ENCODE measurements around the gene IL17RC.

Gene IL17RC

DNA sequence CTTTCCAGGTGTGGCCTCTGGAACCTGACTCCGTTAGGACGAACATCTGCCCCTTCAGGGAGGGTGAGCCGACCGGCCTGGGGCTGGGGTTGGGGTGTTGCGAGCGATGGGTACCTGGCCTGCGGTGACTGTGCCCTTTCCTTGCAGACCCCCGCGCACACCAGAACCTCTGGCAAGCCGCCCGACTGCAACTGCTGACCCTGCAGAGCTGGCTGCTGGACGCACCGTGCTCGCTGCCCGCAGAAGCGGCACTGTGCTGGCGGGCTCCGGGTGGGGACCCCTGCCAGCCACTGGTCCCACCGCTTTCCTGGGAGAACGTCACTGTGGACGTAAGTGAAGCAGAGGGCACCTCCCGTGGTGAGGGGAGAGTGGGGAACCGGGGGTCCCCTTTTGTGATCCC is 11.3 kb downstream of the IL17RC start:
- no peak for TF ChIP-seq CTCF (IDR thresholded peaks at IDR 0.05; ENCODE audit: low read depth, low read length)
- no peak for DNase-seq (ENCODE audit: extremely low read depth, low read depth)

- peak; percentile 7; the same call in 1 of the 2 replicates for TF ChIP-seq CTCF (IDR thresholded peaks at IDR 0.05; ENCODE audit: low read depth, low read length)
- DNase-seq (ENCODE audit: extremely low read depth, low read depth), result no peak
Observed at GRCh38 chr3:9930804-9931418, 14.0 kb downstream of the IL17RC start.

DNA sequence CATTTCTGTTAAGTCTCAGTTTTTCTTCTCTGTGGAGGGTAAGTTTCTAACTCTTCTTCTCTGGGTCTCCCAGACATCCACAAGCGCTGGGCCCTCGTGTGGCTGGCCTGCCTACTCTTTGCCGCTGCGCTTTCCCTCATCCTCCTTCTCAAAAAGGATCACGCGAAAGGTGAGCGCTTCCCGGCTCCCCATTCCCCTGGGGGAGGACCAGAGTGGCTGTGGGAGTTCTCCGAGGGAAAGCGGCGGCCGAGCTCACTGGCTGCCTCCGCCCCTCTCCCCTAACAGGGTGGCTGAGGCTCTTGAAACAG is 15.6 kb downstream of the IL17RC start:
- DNase-seq (ENCODE audit: extremely low read depth, low read depth), result no peak

GRCh38 chr3:9932843-9933560 is 16.1 kb downstream of the IL17RC start:
- DNase-seq (ENCODE audit: extremely low read depth, low read depth), result no peak
- peak; percentile 73 for TF ChIP-seq CTCF (IDR thresholded peaks at IDR 0.05; ENCODE audit: low read depth, low read length)

More for the DNA sequence above, 15.6 kb downstream of the IL17RC start:
- TF ChIP-seq CTCF (IDR thresholded peaks at IDR 0.05; ENCODE audit: low read depth, low read length), result no peak

- peak; percentile 76 for DNase-seq (ENCODE audit: extremely low read depth, low read depth)
- no peak for TF ChIP-seq CTCF (IDR thresholded peaks at IDR 0.05; ENCODE audit: low read depth, low read length)
Observed at GRCh38 chr3:9933561-9934234, 16.8 kb downstream of the IL17RC start, which contains the start of gene CRELD1. TSS of gene CRELD1 (plus strand) at chr3:9933834. CDS start at chr3:9934439, 605 bp downstream.

- DNase-seq (ENCODE audit: extremely low read depth, low read depth), result no peak
- peak; percentile 17 for TF ChIP-seq CTCF (IDR thresholded peaks at IDR 0.05; ENCODE audit: low read depth, low read length)
Observed at GRCh38 chr3:9934235-9934621, 17.3 kb downstream of the IL17RC start.

- no peak for TF ChIP-seq CTCF (IDR thresholded peaks at IDR 0.05; ENCODE audit: low read depth, low read length)
- no peak for DNase-seq (ENCODE audit: extremely low read depth, low read depth)
Observed at GRCh38 chr3:9934993-9935392, 18.1 kb downstream of the IL17RC start.

Data from AG09319 (cell line).